Sigmoid colon (tissue), 4 donors: Measurements from ENCODE around the gene MAP2K1.

Experiments used
- POLR2A ChIP-seq, 2 donors: fragments of 450-650 bp; IDR thresholded peaks; one replicate each; pipeline ENCODE4 v1.6.1; 2016; ENCODE audit warnings: antibody characterized with exemption in 2 of 2, mild to moderate bottlenecking in 2 of 2, moderate library complexity in 2 of 2
- POLR2AphosphoS5 ChIP-seq, 4 donors: sonication (generic); formaldehyde crosslinking; IDR thresholded peaks; one replicate each; pipeline ENCODE4 v1.6.1; 2017; ENCODE audit warnings: antibody characterized with exemption in 4 of 4
- TF ChIP-seq, protein P1 (sequence below), 4 experiments: fragments of 450-650 bp in 3 of 4; fragments of 200-600 bp in 1 of 4; IDR thresholded peaks; one replicate each; pipeline ENCODE4 v1.5.1; 2016 to 2019; ENCODE audit warnings: antibody characterized with exemption in 4 of 4, mild to moderate bottlenecking in 3 of 4, moderate library complexity in 2 of 4

DNA sequence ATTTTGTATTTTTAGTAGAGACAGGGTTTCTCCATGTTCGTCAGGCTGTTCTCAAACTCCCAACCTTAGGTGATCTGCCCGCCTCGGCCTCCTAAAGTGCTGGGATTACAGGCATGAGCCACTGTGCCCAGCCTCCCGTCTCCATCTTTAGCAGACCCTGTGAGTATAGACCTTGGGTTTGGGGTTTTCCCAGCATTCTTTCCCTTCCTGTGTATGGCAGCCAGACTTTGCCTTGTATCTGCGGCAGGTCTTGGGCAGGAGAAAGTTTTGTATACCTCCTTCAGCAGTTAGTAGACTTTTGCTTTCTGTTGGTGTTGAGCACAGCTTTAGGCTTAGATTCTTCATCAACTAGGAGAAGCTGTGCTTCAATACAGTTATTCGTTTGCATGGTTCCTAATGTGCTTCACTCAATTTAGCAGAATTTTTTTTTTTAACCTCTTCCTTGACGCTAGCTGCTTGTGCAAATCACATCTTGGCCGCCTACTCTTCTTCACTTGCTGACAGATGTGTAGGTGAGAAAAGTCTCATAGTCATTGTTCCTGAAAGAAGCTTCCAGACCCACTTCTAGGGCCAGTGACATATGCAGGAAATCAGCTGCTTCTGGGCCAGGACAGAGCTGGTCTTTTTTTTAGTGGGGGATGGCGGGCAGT lies 38.4 kb downstream of the MAP2K1 start:
- TF ChIP-seq, protein P1, sequence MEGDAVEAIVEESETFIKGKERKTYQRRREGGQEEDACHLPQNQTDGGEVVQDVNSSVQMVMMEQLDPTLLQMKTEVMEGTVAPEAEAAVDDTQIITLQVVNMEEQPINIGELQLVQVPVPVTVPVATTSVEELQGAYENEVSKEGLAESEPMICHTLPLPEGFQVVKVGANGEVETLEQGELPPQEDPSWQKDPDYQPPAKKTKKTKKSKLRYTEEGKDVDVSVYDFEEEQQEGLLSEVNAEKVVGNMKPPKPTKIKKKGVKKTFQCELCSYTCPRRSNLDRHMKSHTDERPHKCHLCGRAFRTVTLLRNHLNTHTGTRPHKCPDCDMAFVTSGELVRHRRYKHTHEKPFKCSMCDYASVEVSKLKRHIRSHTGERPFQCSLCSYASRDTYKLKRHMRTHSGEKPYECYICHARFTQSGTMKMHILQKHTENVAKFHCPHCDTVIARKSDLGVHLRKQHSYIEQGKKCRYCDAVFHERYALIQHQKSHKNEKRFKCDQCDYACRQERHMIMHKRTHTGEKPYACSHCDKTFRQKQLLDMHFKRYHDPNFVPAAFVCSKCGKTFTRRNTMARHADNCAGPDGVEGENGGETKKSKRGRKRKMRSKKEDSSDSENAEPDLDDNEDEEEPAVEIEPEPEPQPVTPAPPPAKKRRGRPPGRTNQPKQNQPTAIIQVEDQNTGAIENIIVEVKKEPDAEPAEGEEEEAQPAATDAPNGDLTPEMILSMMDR (IDR thresholded peaks at IDR 0.05) = no peak
- TF ChIP-seq POLR2A (IDR thresholded peaks at IDR 0.05) = no peak
- TF ChIP-seq POLR2AphosphoS5 (IDR thresholded peaks at IDR 0.05) = no peak
